Heart left ventricle (tissue), 16 donors: ENCODE measurements around the gene TJP2. TPM values are rescaled to one million over a fixed set of nuclear protein-coding genes. Genes with fewer than 3 reads are reported as not detected.

Experiments
- ATAC-seq, 4 donors: fragments of 200-7000 bp; cut with Tn5 transposase; one replicate each; pipeline ENCODE4 v1.9.1; 2020 to 2022; ENCODE audit warnings: moderate library complexity in 4 of 4, mild to moderate bottlenecking in 3 of 4, moderate number of reproducible peaks in 1 of 4
- DNase-seq, 5 donors: peaks; one replicate each; pipeline ENCODE4 v3.0.0-alpha.2; 2020
- H3K27ac ChIP-seq, 12 donors: fragments of 200-600 bp; sonication (generic) in 4 of 12; one replicate each; pipeline versions ENCODE4 v1.5.0 to v1.8.0; 2016 to 2022; ENCODE audit warnings: mild to moderate bottlenecking in 2 of 12
- H3K27me3 ChIP-seq, 9 donors: fragments of 200-600 bp; sonication (generic) in 2 of 9; one replicate each; pipeline versions ENCODE4 v1.5.1 to v1.8.0; 2016 to 2022; ENCODE audit warnings: mild to moderate bottlenecking in 3 of 9
- H3K36me3 ChIP-seq, 9 donors: fragments of 200-600 bp; sonication (generic) in 2 of 9; one replicate each; pipeline versions ENCODE4 v1.5.0 to v1.8.0; 2018 to 2022; ENCODE audit warnings: mild to moderate bottlenecking in 2 of 9
- H3K4me1 ChIP-seq, 12 donors: fragments of 200-600 bp; sonication (generic) in 4 of 12; one replicate each; pipeline versions ENCODE4 v1.5.0 to v1.8.0; 2016 to 2022; ENCODE audit warnings: mild to moderate bottlenecking in 3 of 12
- H3K4me3 ChIP-seq, 12 donors: fragments of 200-600 bp; sonication (generic) in 4 of 12; one replicate each; pipeline versions ENCODE4 v1.5.0 to v1.8.0; 2017 to 2022; ENCODE audit warnings: mild to moderate bottlenecking in 9 of 12, moderate library complexity in 4 of 12
- H3K9me3 ChIP-seq, 12 donors: fragments of 200-600 bp; sonication (generic) in 4 of 12; one replicate each; pipeline versions ENCODE4 v1.5.0 to v1.8.0; 2016 to 2022; ENCODE audit warnings: mild to moderate bottlenecking in 1 of 12
- POLR2A ChIP-seq, 2 donors: fragments of 450-650 bp; IDR thresholded peaks; one replicate each; pipeline ENCODE4 v1.6.1; 2017; ENCODE audit warnings: antibody characterized with exemption in 2 of 2, mild to moderate bottlenecking in 2 of 2, moderate library complexity in 2 of 2
- WGBS, 4 donors: extraction: QIAGEN DNeasy Blood & Tissue Kit in 2 of 4; methylation state at CpG; one replicate each; pipeline versions ENCODE4 v1.1.5 to v1.1.7; 2013 to 2018; 5-methylcytosine and 5-hydroxymethylcytosine counted together
- intact Hi-C, 10 donors: fragments of 100-400 bp; cut with DNase I; formaldehyde crosslinking; loops; one replicate each; pipeline versions ENCODE4 v1.11.1 to v1.14.2; 2022
- long read RNA-seq, 3 donors: library from polyadenylated mRNA; unstranded; transcript quantifications; one replicate each; pipeline ENCODE4 v2.0.0, GENCODE V29; 2020 to 2021
- polyA plus RNA-seq, 2 donors: library from polyadenylated mRNA; stranded (reverse); fragments of 200-250 nt; gene quantifications; one replicate each; pipeline ENCODE4 v1.2.3, GENCODE V29; 2013
- total RNA-seq, 9 donors: library from RNA; depleted of rRNA in 2 of 9; stranded (reverse); fragments of >200 nt in 2 of 9; fragmentation: NEBNext Ultra II Directional in 3 of 9; extraction: Animal tissue kit (Norgen Biotek cat#: 25700) in 3 of 9; gene quantifications; one replicate each; pipeline versions ENCODE4 v1.1.0 to v1.2.4, GENCODE V29; 2016 to 2023
- TF ChIP-seq, protein P1 (sequence below), 12 donors: fragments of 200-600 bp; sonication (generic) in 4 of 12; IDR thresholded peaks; one replicate each; pipeline versions ENCODE4 v1.5.0 to v1.8.0; 2018 to 2022; ENCODE audit warnings: antibody characterized with exemption in 12 of 12, mild to moderate bottlenecking in 5 of 12
- donor health status: ischemic (EF 13 %, LVEDD 7.1; RV severe dilation, severe dysfunction).
- donor health status: healthy with polysubstance abuse.
- donor health status: DM: no; HTN: yes; CAD: no.
- donor health status: DM: no; HTN: no; CAD: no.
- donor health status: ischemic (EF 25% LVEDD 6.9; RV normal size, moderate dysfunction).
- donor health status: ischemic (EF 25% LVEDD 5.7; RV mildly dilated, moderate dysfunction).
- donor health status: healthy.
- donor health status: DM: yes; HTN: yes; CAD: no.
- donor health status: ischemic (EF 35%, LVEDD 5.7; RV mildly dilated, moderate dysfunction).
- donor health status: nonischemic (EF 11% LVEDD 7.7; RV severe dilation, severe dysfunction).
- donor health status: DM: yes; HTN: yes; CAD: no.
- donor health status: PGD.
- donor health status: ischemic (EF 29% LVEDD 5.4; RV normal size, mild dysfunction).
- donor health status: nonischemic (EF 23%, LVEDD 6.1; RV moderate dilation, normal function).

TJP2 gene
- total RNA-seq (100 to 1,000 TPM in 4 of 9 donors, 10 to 100 TPM in 5; 56.0 to 139 (median 92.0) TPM), polyA plus RNA-seq (10 to 100 TPM; 29.1 to 29.5 TPM)
- long read RNA-seq, donor 1, full-length matches to known transcripts = 3 of 152 reads
- long read RNA-seq, donor 1, partial matches to known transcripts = 85 of 152 reads
- long read RNA-seq, donor 1, other reads (novel, unspliced or antisense) = 64 of 152 reads
- long read RNA-seq, donor 2, partial matches to known transcripts = 36 of 45 reads
- long read RNA-seq, donor 2, other reads (novel, unspliced or antisense) = 9 of 45 reads
- long read RNA-seq, donor 3, full-length matches to known transcripts = 12 of 80 reads
- long read RNA-seq, donor 3, partial matches to known transcripts = 27 of 80 reads
- long read RNA-seq, donor 3, other reads (novel, unspliced or antisense) = 41 of 80 reads

DNA sequence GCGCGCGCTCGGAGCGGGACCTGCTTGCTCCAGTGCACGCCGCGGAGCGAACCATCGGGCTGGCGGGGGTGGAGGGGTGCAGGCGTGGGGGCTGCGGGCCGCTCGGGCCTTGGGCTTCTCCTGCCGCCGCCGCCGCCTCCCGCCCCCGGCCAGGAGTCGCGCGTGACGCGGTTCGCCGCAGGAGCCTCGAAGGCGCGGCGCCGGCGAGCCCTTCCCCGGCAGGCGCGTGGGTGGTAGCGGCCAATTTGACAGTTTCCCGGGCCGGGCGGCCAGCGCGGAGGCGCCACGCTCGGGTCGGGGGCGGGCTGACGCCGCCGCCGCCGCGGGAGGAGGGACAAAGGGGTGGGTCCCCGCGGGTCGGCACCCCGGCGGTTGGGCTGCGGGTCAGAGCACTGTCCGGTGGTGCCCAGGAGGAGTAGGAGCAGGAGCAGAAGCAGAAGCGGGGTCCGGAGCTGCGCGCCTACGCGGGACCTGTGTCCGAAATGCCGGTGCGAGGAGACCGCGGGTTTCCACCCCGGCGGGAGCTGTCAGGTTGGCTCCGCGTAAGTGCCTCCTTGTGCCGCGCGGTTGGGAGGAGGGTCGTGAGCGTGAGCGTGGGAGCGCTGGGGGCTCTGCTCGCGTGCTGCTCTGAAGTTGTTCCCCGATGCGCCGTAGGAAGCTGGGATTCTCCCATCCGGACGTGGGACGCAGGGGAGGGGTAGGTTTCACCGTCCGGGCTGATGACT is at the start of gene TJP2:
TSS of gene TJP2 (plus strand) at position 387 of the 725 bp plus-strand sequence. CDS start at position 483, 96 bp downstream.
- intact Hi-C loops = loop anchor here in 2 of 10 donors (5.0 kb wide), 2 partner anchors 42 to 52 kb away; no protein-coding TSS in a partner anchor
- ATAC-seq = peak; percentile 29 to 92 (median 77)
- H3K27me3 ChIP-seq = no peaks in the 10 kb centered on the region
- no peaks in the 10 kb centered on the region for H3K9me3 ChIP-seq
- peak within 1 kb of the TSS; percentile 61 to 96 (median 88) for H3K27ac ChIP-seq
- DNase-seq = peak; percentile 81 to 90 (median 86)
- no peaks in the 10 kb centered on the region for H3K36me3 ChIP-seq
- 0 to 1% (median 0%) methylated on average over 38 to 93 of the region's 93 CpGs for WGBS, 4 donors
- peak within 1 kb of the TSS; percentile 65 to 90 (median 76) for H3K4me3 ChIP-seq
- TF ChIP-seq, protein P1, sequence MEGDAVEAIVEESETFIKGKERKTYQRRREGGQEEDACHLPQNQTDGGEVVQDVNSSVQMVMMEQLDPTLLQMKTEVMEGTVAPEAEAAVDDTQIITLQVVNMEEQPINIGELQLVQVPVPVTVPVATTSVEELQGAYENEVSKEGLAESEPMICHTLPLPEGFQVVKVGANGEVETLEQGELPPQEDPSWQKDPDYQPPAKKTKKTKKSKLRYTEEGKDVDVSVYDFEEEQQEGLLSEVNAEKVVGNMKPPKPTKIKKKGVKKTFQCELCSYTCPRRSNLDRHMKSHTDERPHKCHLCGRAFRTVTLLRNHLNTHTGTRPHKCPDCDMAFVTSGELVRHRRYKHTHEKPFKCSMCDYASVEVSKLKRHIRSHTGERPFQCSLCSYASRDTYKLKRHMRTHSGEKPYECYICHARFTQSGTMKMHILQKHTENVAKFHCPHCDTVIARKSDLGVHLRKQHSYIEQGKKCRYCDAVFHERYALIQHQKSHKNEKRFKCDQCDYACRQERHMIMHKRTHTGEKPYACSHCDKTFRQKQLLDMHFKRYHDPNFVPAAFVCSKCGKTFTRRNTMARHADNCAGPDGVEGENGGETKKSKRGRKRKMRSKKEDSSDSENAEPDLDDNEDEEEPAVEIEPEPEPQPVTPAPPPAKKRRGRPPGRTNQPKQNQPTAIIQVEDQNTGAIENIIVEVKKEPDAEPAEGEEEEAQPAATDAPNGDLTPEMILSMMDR (IDR thresholded peaks at IDR 0.05) = no peak
- TF ChIP-seq POLR2A (IDR thresholded peaks at IDR 0.05) = peak in 1 of 2 donors; percentile 63
- peaks cover 7 to 80% (median 45%) of the 10 kb centered on the region in 12 donors for H3K4me1 ChIP-seq

DNA sequence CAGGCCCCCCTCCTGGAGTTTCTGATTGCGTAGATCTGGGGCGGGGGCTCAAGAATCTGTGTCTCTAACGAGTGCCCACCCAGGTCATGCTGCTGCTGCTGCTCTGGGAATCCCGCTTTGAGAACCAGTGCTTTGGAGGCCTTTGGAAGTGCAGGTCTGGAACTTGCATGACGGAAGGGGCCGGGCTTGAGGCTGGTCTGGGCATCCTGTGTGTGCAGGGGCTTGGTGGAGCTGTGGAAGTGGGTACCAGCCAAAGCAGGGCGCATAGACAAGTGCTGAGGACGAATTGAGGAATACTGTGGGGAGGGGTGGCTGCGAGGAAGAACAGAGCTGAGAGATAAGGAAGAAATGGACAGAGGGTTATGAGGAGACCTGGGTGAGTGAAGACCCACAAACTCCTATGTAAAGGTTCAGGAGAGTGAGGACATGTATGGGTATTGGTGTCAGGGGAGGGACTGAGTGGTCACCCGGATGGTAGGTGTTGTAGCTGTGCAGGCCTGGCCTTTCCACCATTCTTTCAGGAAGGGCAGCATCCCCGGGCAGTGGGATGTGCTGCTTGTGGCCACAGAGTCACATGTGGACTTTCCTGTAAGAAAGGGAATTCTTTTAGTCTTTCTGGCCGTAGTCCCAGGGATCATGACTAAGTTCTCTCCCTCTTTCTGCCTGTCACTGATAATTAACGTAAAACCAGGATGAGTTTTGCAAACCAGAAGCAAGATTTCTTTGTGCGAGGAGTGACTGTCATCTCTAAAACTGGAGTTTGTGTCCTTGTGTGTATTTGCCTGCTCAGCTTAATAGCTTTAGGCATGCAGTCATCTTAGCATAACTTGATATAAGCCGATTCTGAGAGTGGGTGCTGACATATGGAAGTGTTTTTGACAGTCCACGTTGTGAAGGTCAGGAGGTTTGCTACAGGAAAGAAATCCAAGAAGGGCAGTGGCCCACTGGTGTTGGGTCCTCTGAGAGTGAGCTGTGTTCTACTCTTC is 43.3 kb upstream of the TJP2 start:
- H3K36me3 ChIP-seq = no peaks in the 10 kb centered on the region
- no peak overlapping the region for H3K4me3 ChIP-seq
- H3K27me3 ChIP-seq = no peaks in the 10 kb centered on the region
- ATAC-seq = peak; percentile 81 to 85 (median 82)
- DNase-seq = peak in 1 of 5 donors; percentile 38
- H3K9me3 ChIP-seq = no peaks in the 10 kb centered on the region
- peak overlapping the region in 11 of 12 donors; percentile 55 to 85 (median 72) for H3K27ac ChIP-seq
- 43 to 58% (median 52%) methylated on average over 16 of the region's 16 CpGs for WGBS, 4 donors
- H3K4me1 ChIP-seq = peaks cover 3 to 67% (median 28%) of the 10 kb centered on the region in 12 donors
- intact Hi-C loops = loop anchor here in 4 of 10 donors (5.0 to 10.0 kb wide), 5 partner anchors 42 to 62 kb away; partner anchors contain the start of gene TJP2 (in 1 of the 4)
- TF ChIP-seq, protein P1 (IDR thresholded peaks at IDR 0.05) = no peak
- no peak for TF ChIP-seq POLR2A (IDR thresholded peaks at IDR 0.05)

DNA sequence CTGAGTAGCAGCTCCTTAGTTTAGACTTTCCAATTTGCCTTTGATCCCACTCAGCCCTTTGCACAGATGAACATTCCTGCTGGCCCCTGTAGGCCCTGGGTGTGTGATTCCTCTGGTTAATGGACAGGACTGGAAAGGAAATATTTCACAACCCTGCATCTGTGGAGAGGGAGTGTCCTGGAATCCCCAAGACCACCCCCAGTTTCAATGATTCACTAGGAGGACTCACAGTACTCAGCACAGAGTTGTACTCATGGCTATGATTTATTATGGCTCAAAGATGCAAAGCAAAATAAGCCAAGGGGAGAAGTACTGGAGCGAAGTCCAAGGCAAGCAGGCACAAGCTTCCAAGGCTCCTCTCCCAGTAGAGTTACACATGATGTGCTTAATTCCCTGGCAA is 42.4 kb upstream of the TJP2 start:
- ATAC-seq = peak; percentile 31 to 72 (median 48)

More for the DNA sequence above, 42.4 kb upstream of the TJP2 start:
- Histone ChIP-seq H3K36me3 (no peaks in the 10 kb centered on the region), H3K9me3 (no peaks in the 10 kb centered on the region), H3K27me3 (no peaks in the 10 kb centered on the region), H3K4me3 (no peak overlapping the region), H3K27ac (peak overlapping the region in 10 of 12 donors; percentile 55 to 85 (median 72)), H3K4me1 (peaks cover 3 to 71% (median 29%) of the 10 kb centered on the region in 12 donors)
- intact Hi-C loops = loop anchor here in 4 of 10 donors (5.0 to 10.0 kb wide), 5 partner anchors 41 to 61 kb away; partner anchors contain the start of gene TJP2 (in 1 of the 4)
- TF ChIP-seq, protein P1 (IDR thresholded peaks at IDR 0.05) = no peak
- no peak for TF ChIP-seq POLR2A (IDR thresholded peaks at IDR 0.05)
- WGBS, 4 donors = 62 to 76% (median 70%) methylated on average over 1 of the region's 1 CpG
- DNase-seq = no peak
